Fibroblast of lung (primary cell): Measurements from ENCODE around the gene KLHL21. TPM values are rescaled to one million over a fixed set of nuclear protein-coding genes. Genes with fewer than 3 reads are reported as not detected.

ENCODE experiments used
- DNase-seq, 2 donors: peaks; one replicate each; pipeline versions ENCODE4 v3.0.0 to v3.0.0-alpha.2; 2010; ENCODE audit warnings: low read depth in 2 of 2
- H2AFZ ChIP-seq: 2 replicates; pipeline ENCODE4 v1.5.1; 2012; ENCODE audit warnings: low read length, control low read depth, inconsistent platforms
- H3K27ac ChIP-seq: 2 replicates; pipeline ENCODE4 v1.5.1; 2011; ENCODE audit warnings: low read length, control low read depth; ENCODE audit not compliant: insufficient read depth
- H3K27me3 ChIP-seq: 2 replicates; pipeline ENCODE4 v1.5.1; 2011; ENCODE audit warnings: mild to moderate bottlenecking, low read length; ENCODE audit not compliant: control insufficient read depth, insufficient read depth
- H3K36me3 ChIP-seq: 2 replicates; pipeline ENCODE4 v1.5.1; 2011; ENCODE audit warnings: low read length; ENCODE audit not compliant: control insufficient read depth, insufficient read depth
- H3K4me1 ChIP-seq: 2 replicates; pipeline ENCODE4 v1.5.1; 2011; ENCODE audit warnings: low read length; ENCODE audit not compliant: control insufficient read depth, insufficient read depth; ENCODE audit errors: extremely low read depth
- H3K4me2 ChIP-seq: 2 replicates; pipeline ENCODE4 v1.5.1; 2011; ENCODE audit warnings: low read length, control low read depth; ENCODE audit not compliant: insufficient read depth; ENCODE audit errors: extremely low read depth
- H3K4me3 ChIP-seq, 4 experiments: fragments of 200-600 bp in 1 of 4; sonication (generic) in 1 of 4; replicated peaks in 1 of 4; 2 replicates each; pipeline ENCODE4 v1.5.1; 2011 to 2016; ENCODE audit warnings: low read length in 4 of 4, low read depth in 3 of 4, mild to moderate bottlenecking in 3 of 4, control low read depth in 2 of 4, inconsistent platforms in 1 of 4, mixed read lengths in 1 of 4; ENCODE audit not compliant: insufficient read depth in 1 of 4; ENCODE audit errors: control extremely low read depth in 1 of 4
- H3K79me2 ChIP-seq: 2 replicates; pipeline ENCODE4 v1.5.1; 2012; ENCODE audit warnings: mild to moderate bottlenecking, low read length, inconsistent platforms; ENCODE audit not compliant: control insufficient read depth, insufficient read depth
- H3K9ac ChIP-seq: 2 replicates; pipeline ENCODE4 v1.5.1; 2011; ENCODE audit warnings: mild to moderate bottlenecking, low read length, control low read depth; ENCODE audit not compliant: insufficient read depth
- H3K9me3 ChIP-seq: 2 replicates; pipeline ENCODE4 v1.5.1; 2012; ENCODE audit warnings: low read depth, low read length; ENCODE audit not compliant: control insufficient read depth, insufficient read depth
- H4K20me1 ChIP-seq: 2 replicates; pipeline ENCODE4 v1.5.1; 2011; ENCODE audit warnings: low read length; ENCODE audit not compliant: control insufficient read depth, insufficient read depth; ENCODE audit errors: extremely low read depth
- CTCF ChIP-seq, 2 donors: IDR thresholded peaks in 1 of 2; conservative IDR thresholded peaks in 1 of 2; 1 replicate in 1 of 2; 2 replicates in 1 of 2; pipeline ENCODE4 v1.5.1; 2011 to 2012; ENCODE audit warnings: low read length in 2 of 2, control low read depth in 1 of 2, inconsistent platforms in 1 of 2, low read depth in 1 of 2, mild to moderate bottlenecking in 1 of 2
- EZH2 ChIP-seq: IDR thresholded peaks from 2 replicates; pipeline ENCODE4 v1.5.1; 2012; ENCODE audit warnings: low read length, control low read depth, mild to moderate bottlenecking; ENCODE audit errors: missing control alignments
- polyA plus RNA-seq, 2 donors: library from polyadenylated mRNA; depleted of rRNA in 1 of 2; stranded (reverse) in 1 of 2; unstranded in 1 of 2; fragments of >200 nt; gene quantifications; 2 replicates each; pipeline ENCODE4 v1.2.1, GENCODE V29; 2011 to 2012; ENCODE audit warnings: missing spikeins in 1 of 2
- total RNA-seq: library from RNA; depleted of rRNA; stranded (reverse); fragments of >200 nt; gene quantifications from 2 replicates; pipeline ENCODE4 v1.2.1, GENCODE V29; 2014

Gene KLHL21
- total and polyA plus RNA-seq, 2 donors (not counting 1 experiment from before 2014, with no cell fraction given) = 11.7 to 44.9 TPM

- Histone ChIP-seq H3K4me3 (no peak overlapping the region), H4K20me1 (no peaks in the 10 kb centered on the region), H2AFZ (no peak overlapping the region), H3K4me1 (no peaks in the 10 kb centered on the region), H3K79me2 (peaks cover 66% of the 10 kb centered on the region), H3K36me3 (peaks cover 42% of the 10 kb centered on the region), H3K27me3 (no peaks in the 10 kb centered on the region), H3K9me3 (no peaks in the 10 kb centered on the region), H3K4me2 (no peak overlapping the region), H3K27ac (no peak overlapping the region), H3K9ac (no peak overlapping the region)
- TF ChIP-seq CTCF (conservative IDR thresholded peaks at IDR 0.05 in 1 of 2, IDR thresholded peaks at IDR 0.05 in 1 of 2; ENCODE audit: low read depth in 1 of 2, low read length in 2 of 2) = no peak
- no peak for TF ChIP-seq EZH2
- DNase-seq = no peak
Measured at GRCh38 chr1:6596351-6596750, 6.3 kb downstream of the KLHL21 start.

GRCh38 chr1:6594977-6595740 is 7.5 kb downstream of the KLHL21 start:
- H3K9me3 ChIP-seq = no peaks in the 10 kb centered on the region
- H3K27ac ChIP-seq = no peak overlapping the region
- H2AFZ ChIP-seq = no peak overlapping the region
- H3K27me3 ChIP-seq = no peaks in the 10 kb centered on the region
- H3K36me3 ChIP-seq = peaks cover 42% of the 10 kb centered on the region
- TF ChIP-seq EZH2 (no peak), CTCF (conservative IDR thresholded peaks at IDR 0.05 in 1 of 2, IDR thresholded peaks at IDR 0.05 in 1 of 2; ENCODE audit: low read depth in 1 of 2, low read length in 2 of 2) (no peak)
- H4K20me1 ChIP-seq = no peaks in the 10 kb centered on the region
- DNase-seq = no peak
- no peak overlapping the region for H3K4me2 ChIP-seq
- H3K79me2 ChIP-seq = peaks cover 55% of the 10 kb centered on the region
- H3K4me3 ChIP-seq = no peak overlapping the region
- no peaks in the 10 kb centered on the region for H3K4me1 ChIP-seq
- no peak overlapping the region for H3K9ac ChIP-seq

- H4K20me1 ChIP-seq = no peaks in the 10 kb centered on the region
- no peak overlapping the region for H2AFZ ChIP-seq
- peaks cover 42% of the 10 kb centered on the region for H3K79me2 ChIP-seq
- no peak overlapping the region for H3K27ac ChIP-seq
- no peaks in the 10 kb centered on the region for H3K4me1 ChIP-seq
- H3K27me3 ChIP-seq = no peaks in the 10 kb centered on the region
- peaks cover 35% of the 10 kb centered on the region for H3K36me3 ChIP-seq
- H3K9me3 ChIP-seq = no peaks in the 10 kb centered on the region
- TF ChIP-seq EZH2 = no peak
- no peak for TF ChIP-seq CTCF (conservative IDR thresholded peaks at IDR 0.05 in 1 of 2, IDR thresholded peaks at IDR 0.05 in 1 of 2; ENCODE audit: low read depth in 1 of 2, low read length in 2 of 2)
- no peak overlapping the region for H3K4me2 ChIP-seq
- no peak for DNase-seq
- no peak overlapping the region for H3K9ac ChIP-seq
- H3K4me3 ChIP-seq = no peak overlapping the region
Measured at GRCh38 chr1:6593810-6594209, 8.9 kb downstream of the KLHL21 start.
